ENCODE measurements around the gene IFT88. TPM values are rescaled to one million over a fixed set of nuclear protein-coding genes. Genes with fewer than 3 reads are reported as not detected.
A peak's percentile ranks its signal among the peaks of the same experiment; 100 is the strongest.

Gene IFT88
- total and polyA plus RNA-seq, 5 donors: 5.8 to 12.9 (median 9.9) TPM

- intact Hi-C loops (cut with DNase I): loop anchor here in 2 of 4 donors (10.0 kb wide), 2 partner anchors 117 to 207 kb away; no protein-coding TSS in a partner anchor
- H3K4me3 ChIP-seq (ENCODE audit: low read length): no peak overlapping the region
Observed at GRCh38 chr13:20717581-20718542, 150.9 kb downstream of the IFT88 start.

GRCh38 chr13:20718958-20719566 is 152.1 kb downstream of the IFT88 start:
- no peak for ATAC-seq

More at GRCh38 chr13:20717581-20718542, 150.9 kb downstream of the IFT88 start:
- peak in 1 of 3 donors; percentile 10 for DNase-seq
- H3K27me3 ChIP-seq (ENCODE audit: control insufficient read depth, insufficient read depth): no peaks in the 10 kb centered on the region
- no peaks in the 10 kb centered on the region for H3K4me1 ChIP-seq (ENCODE audit: control insufficient read depth, insufficient read depth, low read length)
- no peak overlapping the region for H3K27ac ChIP-seq (ENCODE audit: low read length)
- no peaks in the 10 kb centered on the region for H3K9me3 ChIP-seq (ENCODE audit: control insufficient read depth, low read length)
- 92% methylated on average over 44 of the region's 44 CpGs for WGBS
- ATAC-seq: no peak

DNA sequence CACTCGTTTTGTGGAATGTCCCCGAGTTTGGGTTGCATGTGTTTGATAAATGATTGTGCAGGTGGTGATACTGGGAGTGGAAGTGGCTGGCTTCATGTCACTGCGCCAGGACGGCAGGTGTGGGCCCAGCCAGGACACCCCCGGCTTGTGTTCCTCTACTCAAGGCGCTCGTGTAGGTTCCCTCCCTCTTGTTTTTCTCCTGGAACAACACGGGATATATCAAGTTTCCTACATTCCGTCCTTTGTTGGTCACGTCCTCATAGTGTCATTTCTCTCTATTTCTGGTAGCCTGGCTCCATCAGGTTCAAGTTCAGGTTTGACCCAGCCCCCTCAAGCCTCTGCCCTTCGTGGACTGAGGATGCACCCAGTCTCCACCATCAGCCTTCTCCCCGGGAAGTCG is 152.8 kb downstream of the IFT88 start:
- WGBS: 82% methylated on average over 13 of the region's 13 CpGs
- intact Hi-C loops (cut with DNase I): loop anchor here in 2 of 4 donors (10.0 kb wide), 2 partner anchors 115 to 205 kb away; no protein-coding TSS in a partner anchor
- no peak for DNase-seq
- no peak overlapping the region for H3K27ac ChIP-seq (ENCODE audit: low read length)
- H3K4me1 ChIP-seq (ENCODE audit: control insufficient read depth, insufficient read depth, low read length): no peaks in the 10 kb centered on the region
- H3K27me3 ChIP-seq (ENCODE audit: control insufficient read depth, insufficient read depth): no peaks in the 10 kb centered on the region
- no peak overlapping the region for H3K4me3 ChIP-seq (ENCODE audit: low read length)
- no peak for ATAC-seq
- H3K9me3 ChIP-seq (ENCODE audit: control insufficient read depth, low read length): no peaks in the 10 kb centered on the region

More at GRCh38 chr13:20718958-20719566, 152.1 kb downstream of the IFT88 start:
- no peaks in the 10 kb centered on the region for H3K9me3 ChIP-seq (ENCODE audit: control insufficient read depth, low read length)
- no peak overlapping the region for H3K27ac ChIP-seq (ENCODE audit: low read length)
- H3K4me3 ChIP-seq (ENCODE audit: low read length): no peak overlapping the region
- H3K27me3 ChIP-seq (ENCODE audit: control insufficient read depth, insufficient read depth): no peaks in the 10 kb centered on the region
- 90% methylated on average over 12 of the region's 12 CpGs for WGBS
- no peak for DNase-seq
- no peaks in the 10 kb centered on the region for H3K4me1 ChIP-seq (ENCODE audit: control insufficient read depth, insufficient read depth, low read length)
- intact Hi-C loops (cut with DNase I): loop anchor here in 2 of 4 donors (10.0 kb wide), 2 partner anchors 116 to 206 kb away; no protein-coding TSS in a partner anchor

- WGBS: 84% methylated on average over 11 of the region's 11 CpGs
- no peaks in the 10 kb centered on the region for H3K9me3 ChIP-seq (ENCODE audit: control insufficient read depth, low read length)
- DNase-seq (peak in 1 of 3 donors; percentile 5), ATAC-seq (no peak)
- H3K27ac ChIP-seq (ENCODE audit: low read length): no peak overlapping the region
- H3K4me3 ChIP-seq (ENCODE audit: low read length): no peak overlapping the region
- intact Hi-C loops (cut with DNase I): no loop called here
- no peaks in the 10 kb centered on the region for H3K27me3 ChIP-seq (ENCODE audit: control insufficient read depth, insufficient read depth)
- H3K4me1 ChIP-seq (ENCODE audit: control insufficient read depth, insufficient read depth, low read length): no peaks in the 10 kb centered on the region
Observed at GRCh38 chr13:20720499-20720898, 153.5 kb downstream of the IFT88 start.

DNA sequence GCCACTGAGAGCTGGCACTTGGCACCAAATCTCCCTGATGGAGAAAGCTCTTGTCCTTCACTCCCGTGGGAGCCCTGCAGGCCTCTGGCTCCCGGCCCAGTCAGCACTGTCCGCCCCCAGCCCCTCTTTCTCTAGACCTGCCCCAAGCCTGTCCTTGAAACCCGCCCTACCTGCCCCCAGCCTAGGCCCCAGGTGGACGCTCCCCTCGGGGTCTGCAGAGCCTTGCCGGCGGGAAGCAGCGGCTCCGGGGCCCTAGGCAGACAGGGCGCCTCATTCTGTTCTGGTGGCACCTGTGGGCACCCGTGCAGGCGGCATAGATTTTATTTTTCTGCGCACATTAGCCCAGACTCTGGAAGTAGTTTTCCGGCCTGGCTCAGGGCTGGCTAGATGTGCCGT is 154.1 kb downstream of the IFT88 start:
- Histone ChIP-seq H3K4me3 (ENCODE audit: low read length) (no peak overlapping the region), H3K9me3 (ENCODE audit: control insufficient read depth, low read length) (no peaks in the 10 kb centered on the region), H3K27ac (ENCODE audit: low read length) (no peak overlapping the region), H3K4me1 (ENCODE audit: control insufficient read depth, insufficient read depth, low read length) (no peaks in the 10 kb centered on the region), H3K27me3 (ENCODE audit: control insufficient read depth, insufficient read depth) (no peaks in the 10 kb centered on the region)
- intact Hi-C loops (cut with DNase I): no loop called here
- ATAC-seq: peak; percentile 5 to 37
- DNase-seq: peak in 1 of 3 donors; percentile 6
- 81% methylated on average over 16 of the region's 16 CpGs for WGBS

- 15% methylated on average over 81 of the region's 81 CpGs for WGBS
- peak overlapping the region; percentile 33 for H3K4me3 ChIP-seq (ENCODE audit: low read length)
- no peaks in the 10 kb centered on the region for H3K9me3 ChIP-seq (ENCODE audit: control insufficient read depth, low read length)
- intact Hi-C loops (cut with DNase I): no loop called here
- H3K27ac ChIP-seq (ENCODE audit: low read length): no peak overlapping the region
- ATAC-seq: peak; percentile 71 to 74
- no peaks in the 10 kb centered on the region for H3K4me1 ChIP-seq (ENCODE audit: control insufficient read depth, insufficient read depth, low read length)
- DNase-seq: peak; percentile 72 to 81 (median 79)
- no peaks in the 10 kb centered on the region for H3K27me3 ChIP-seq (ENCODE audit: control insufficient read depth, insufficient read depth)
Observed at GRCh38 chr13:20721454-20722357, 154.7 kb downstream of the IFT88 start.

DNA sequence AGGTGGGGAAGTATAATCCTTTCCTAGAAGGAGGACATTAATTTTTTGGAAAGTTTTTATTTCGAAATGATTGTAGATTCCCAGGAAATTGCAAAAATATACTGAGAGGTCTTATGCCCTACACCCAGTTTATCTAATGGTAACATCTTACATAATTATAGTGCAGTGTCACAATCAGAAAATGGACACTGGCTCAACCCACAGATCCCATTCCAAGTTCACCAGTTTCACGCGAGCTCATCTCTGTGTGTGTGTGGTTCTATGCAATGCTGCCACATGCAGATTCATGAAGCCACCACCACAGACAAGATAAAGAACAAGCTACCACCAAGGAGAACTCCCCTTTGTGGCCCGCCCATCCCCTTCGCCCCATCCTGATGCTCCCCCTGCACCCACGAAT is 160.9 kb downstream of the IFT88 start:
- H3K9me3 ChIP-seq (ENCODE audit: control insufficient read depth, low read length): no peaks in the 10 kb centered on the region
- DNase-seq (no peak), ATAC-seq (no peak)
- no peak overlapping the region for H3K4me3 ChIP-seq (ENCODE audit: low read length)
- intact Hi-C loops (cut with DNase I): no loop called here
- WGBS: 95% methylated on average over 6 of the region's 6 CpGs
- no peak overlapping the region for H3K27ac ChIP-seq (ENCODE audit: low read length)
- H3K27me3 ChIP-seq (ENCODE audit: control insufficient read depth, insufficient read depth): no peaks in the 10 kb centered on the region
- H3K4me1 ChIP-seq (ENCODE audit: control insufficient read depth, insufficient read depth, low read length): no peaks in the 10 kb centered on the region

GRCh38 chr13:20728579-20729311 is 161.8 kb downstream of the IFT88 start:
- Histone ChIP-seq H3K9me3 (ENCODE audit: control insufficient read depth, low read length) (no peaks in the 10 kb centered on the region), H3K4me1 (ENCODE audit: control insufficient read depth, insufficient read depth, low read length) (no peaks in the 10 kb centered on the region), H3K4me3 (ENCODE audit: low read length) (no peak overlapping the region), H3K27me3 (ENCODE audit: control insufficient read depth, insufficient read depth) (no peaks in the 10 kb centered on the region), H3K27ac (ENCODE audit: low read length) (no peak overlapping the region)
- DNase-seq: no peak
- no peak for ATAC-seq
- intact Hi-C loops (cut with DNase I): no loop called here
- 67% methylated on average over 14 of the region's 14 CpGs for WGBS

DNA sequence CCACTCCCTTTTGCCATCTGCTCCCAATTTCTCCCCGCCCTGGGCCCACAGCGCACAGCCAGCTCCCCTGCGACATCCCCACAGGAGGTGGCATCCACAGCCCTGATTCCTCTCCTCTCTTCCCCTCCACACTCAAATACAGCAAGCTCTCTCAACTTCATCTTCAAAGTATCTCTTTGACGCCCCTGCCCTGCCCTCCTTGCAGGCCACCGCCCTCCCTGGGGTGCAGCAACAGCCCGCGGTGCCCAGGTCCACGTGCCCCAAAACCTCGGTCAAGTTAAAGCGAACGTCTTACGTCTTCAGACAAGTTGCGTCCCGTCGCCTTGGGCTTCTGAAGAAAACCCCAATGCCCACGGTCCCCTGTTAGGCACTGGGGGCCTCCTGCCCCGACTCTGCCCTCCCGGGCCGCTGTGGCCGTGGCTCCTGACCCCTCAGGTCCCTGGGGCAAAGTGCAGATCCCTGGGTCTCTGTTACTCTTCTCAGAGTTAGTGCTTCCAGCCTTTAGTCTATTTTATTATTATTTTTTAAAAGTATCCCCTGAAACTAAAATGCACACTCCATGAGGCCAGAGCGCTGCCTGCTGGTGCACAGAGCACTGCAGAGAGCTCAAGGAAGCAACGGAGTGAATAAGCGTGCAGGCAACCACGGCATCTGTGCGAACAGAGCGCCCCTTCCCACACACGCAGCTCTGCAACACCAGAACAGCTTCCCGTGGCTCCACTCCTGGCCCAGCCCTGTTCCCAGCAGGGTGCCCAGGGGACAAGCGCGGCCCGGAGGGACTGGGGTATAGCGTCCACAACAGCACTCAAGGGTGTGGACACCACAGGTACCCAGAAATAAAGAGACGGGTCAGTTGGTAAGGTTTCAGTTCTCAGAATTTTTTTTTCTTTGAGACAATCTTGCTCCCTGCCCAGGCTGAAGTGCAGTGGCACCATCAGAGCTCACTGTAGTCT is 163.0 kb downstream of the IFT88 start:
- DNase-seq: no peak
- ATAC-seq: no peak
- H3K4me3 ChIP-seq (ENCODE audit: low read length): no peak overlapping the region
- no peaks in the 10 kb centered on the region for H3K27me3 ChIP-seq (ENCODE audit: control insufficient read depth, insufficient read depth)
- H3K27ac ChIP-seq (ENCODE audit: low read length): no peak overlapping the region
- WGBS: 95% methylated on average over 33 of the region's 33 CpGs
- H3K9me3 ChIP-seq (ENCODE audit: control insufficient read depth, low read length): no peaks in the 10 kb centered on the region
- intact Hi-C loops (cut with DNase I): no loop called here
- no peaks in the 10 kb centered on the region for H3K4me1 ChIP-seq (ENCODE audit: control insufficient read depth, insufficient read depth, low read length)
